ENCODE measurements around the gene CAMK2G.

Gene CAMK2G

GRCh38 chr10:73859784-73860491 is 14.4 kb downstream of the CAMK2G start:
- DNase-seq (ENCODE audit: low read depth) = no peak
- TF ChIP-seq CTCF (conservative IDR thresholded peaks at IDR 0.05; ENCODE audit: low read depth, low read length) = no peak
- no peak overlapping the region for H3K4me3 ChIP-seq (ENCODE audit: low read length)

GRCh38 chr10:73859428-73859783 is 14.9 kb downstream of the CAMK2G start:
- DNase-seq (ENCODE audit: low read depth) = no peak
- TF ChIP-seq CTCF (conservative IDR thresholded peaks at IDR 0.05; ENCODE audit: low read depth, low read length) = no peak
- no peak overlapping the region for H3K4me3 ChIP-seq (ENCODE audit: low read length)

- H3K4me3 ChIP-seq (ENCODE audit: low read length) = no peak overlapping the region
- DNase-seq (ENCODE audit: low read depth) = no peak
- TF ChIP-seq CTCF (conservative IDR thresholded peaks at IDR 0.05; ENCODE audit: low read depth, low read length) = no peak
These were observed 15.5 kb downstream of the CAMK2G start for GRCh38 chr10:73858750-73859427.

GRCh38 chr10:73858013-73858708 is 16.2 kb downstream of the CAMK2G start:
- no peak for DNase-seq (ENCODE audit: low read depth)
- no peak overlapping the region for H3K4me3 ChIP-seq (ENCODE audit: low read length)
- no peak for TF ChIP-seq CTCF (conservative IDR thresholded peaks at IDR 0.05; ENCODE audit: low read depth, low read length)

- no peak for TF ChIP-seq CTCF (conservative IDR thresholded peaks at IDR 0.05; ENCODE audit: low read depth, low read length)
- H3K4me3 ChIP-seq (ENCODE audit: low read length) = no peak overlapping the region
- DNase-seq (ENCODE audit: low read depth) = no peak
These were observed 16.9 kb downstream of the CAMK2G start for GRCh38 chr10:73857446-73857845.

- TF ChIP-seq CTCF (conservative IDR thresholded peaks at IDR 0.05; ENCODE audit: low read depth, low read length) = no peak
- DNase-seq (ENCODE audit: low read depth) = no peak
- no peak overlapping the region for H3K4me3 ChIP-seq (ENCODE audit: low read length)
These were observed 18.1 kb downstream of the CAMK2G start for GRCh38 chr10:73856261-73856660.
